Pancreas (tissue), 10 donors: ENCODE results near the gene RAB29. TPM values are rescaled to one million over a fixed set of nuclear protein-coding genes. Genes with fewer than 3 reads are reported as not detected.

Experiments used
- ATAC-seq, 4 donors: fragments of 200-7000 bp; cut with Tn5 transposase; one replicate each; pipeline versions ENCODE4 v1.8.0 to v1.9.1; 2020; ENCODE audit warnings: mild to moderate bottlenecking in 4 of 4, moderate library complexity in 4 of 4
- DNase-seq, 6 donors: peaks; one replicate each; pipeline ENCODE4 v3.0.0-alpha.2; 2020
- FAIRE-seq: peaks from 2 replicates; lab custom pipeline; 2012; peaks lifted over from hg19 to GRCh38; lab: Jason Lieb, UNC
- H3K27ac ChIP-seq, 4 donors: fragments of 200-600 bp; sonication (generic); 1 replicate in 3 of 4; 2 replicates in 1 of 4; pipeline versions ENCODE4 v1.5.0 to v1.8.0; 2020
- H3K27me3 ChIP-seq, 4 donors: fragments of 200-600 bp; one replicate each; pipeline ENCODE4 v1.8.0; 2021
- H3K36me3 ChIP-seq, 3 donors: fragments of 200-600 bp; sonication (generic) in 1 of 3; one replicate each; pipeline versions ENCODE4 v1.5.0 to v1.8.0; 2020 to 2021
- H3K4me1 ChIP-seq, 3 donors: fragments of 200-600 bp; one replicate each; pipeline ENCODE4 v1.8.0; 2021
- H3K4me3 ChIP-seq, 4 donors: fragments of 200-600 bp; sonication (generic) in 2 of 4; one replicate each; pipeline versions ENCODE4 v1.5.0 to v1.8.0; 2020 to 2021
- H3K9me3 ChIP-seq, 4 donors: fragments of 200-600 bp; one replicate each; pipeline ENCODE4 v1.8.0; 2021
- CTCF ChIP-seq, 4 donors: fragments of 200-600 bp; sonication (generic) in 3 of 4; IDR thresholded peaks; one replicate each; pipeline versions ENCODE4 v1.5.0 to v1.8.0; 2021; ENCODE audit warnings: antibody characterized with exemption in 4 of 4
- WGBS, 2 donors: extraction: QIAGEN DNeasy Blood & Tissue Kit; methylation state at CpG; one replicate each; pipeline ENCODE4 v1.1.7; 2013; 5-methylcytosine and 5-hydroxymethylcytosine counted together
- intact Hi-C, 3 donors: fragments of 100-400 bp; cut with DNase I; formaldehyde crosslinking; loops; one replicate each; pipeline versions ENCODE4 v1.11.1 to v1.14.2; 2022
- polyA plus RNA-seq, 2 donors: library from polyadenylated mRNA; stranded (reverse); fragments of 200-250 nt; gene quantifications; one replicate each; pipeline ENCODE4 v1.2.3, GENCODE V29; 2013
- total RNA-seq, 6 donors: library from RNA; stranded (reverse); fragmentation: NEBNext Ultra II Directional in 4 of 6; extraction: Animal tissue kit (Norgen Biotek cat#: 25700) in 4 of 6; gene quantifications; one replicate each; pipeline versions ENCODE4 v1.2.1 to v1.2.4, GENCODE V29; 2021 to 2023
- donor health status: healthy with polysubstance abuse.
- donor health status: DM: no; HTN: no; CAD: no; lungs with moderate emphysema.
- donor health status: DM: no; HTN: no; CAD: no.
- donor health status: control.
- donor health status: control.
- donor health status: Bipolar disorder and iron deficiency.
- donor health status: DM: yes; HTN: yes; CAD: no.
- donor health status: DM: no; HTN: no; CAD: no.
- donor health status: DM: no; HTN: no; CAD: no.
- donor health status: DM: yes; HTN: yes; CAD: no.

The RAB29 gene
- total and polyA plus RNA-seq, 8 donors, result 5.4 to 12.2 (median 7.0) TPM

- Histone ChIP-seq H3K27me3 (no peaks in the 10 kb centered on the region), H3K4me1 (no peaks in the 10 kb centered on the region), H3K27ac (no peak overlapping the region), H3K9me3 (no peaks in the 10 kb centered on the region), H3K4me3 (no peak overlapping the region), H3K36me3 (no peaks in the 10 kb centered on the region)
- intact Hi-C loops, result no loop called here
- ATAC-seq, result peak in 2 of 4 donors; percentile 49 to 54
- no peak for FAIRE-seq
- 66 to 70% methylated on average over 3 of the region's 3 CpGs for WGBS, 2 donors
- no peak for DNase-seq
- no peak for TF ChIP-seq CTCF (IDR thresholded peaks at IDR 0.05)
Measured at GRCh38 chr1:205767248-205767647, 8.0 kb downstream of the RAB29 start.

- no peak for TF ChIP-seq CTCF (IDR thresholded peaks at IDR 0.05)
- Histone ChIP-seq H3K36me3 (no peaks in the 10 kb centered on the region), H3K27me3 (no peaks in the 10 kb centered on the region), H3K27ac (no peak overlapping the region), H3K4me3 (no peak overlapping the region), H3K9me3 (no peaks in the 10 kb centered on the region), H3K4me1 (no peaks in the 10 kb centered on the region)
- DNase-seq (no peak), ATAC-seq (no peak), FAIRE-seq (no peak)
- intact Hi-C loops, result no loop called here
- 91 to 95% methylated on average over 3 of the region's 3 CpGs for WGBS, 2 donors
Measured at GRCh38 chr1:205766570-205766969, 8.7 kb downstream of the RAB29 start.

GRCh38 chr1:205766038-205766437 is 9.2 kb downstream of the RAB29 start:
- no peak for TF ChIP-seq CTCF (IDR thresholded peaks at IDR 0.05)
- intact Hi-C loops, result no loop called here
- Histone ChIP-seq H3K27me3 (no peaks in the 10 kb centered on the region), H3K4me1 (no peaks in the 10 kb centered on the region), H3K4me3 (no peak overlapping the region), H3K9me3 (no peaks in the 10 kb centered on the region), H3K36me3 (no peaks in the 10 kb centered on the region), H3K27ac (no peak overlapping the region)
- 68 to 71% methylated on average over 5 of the region's 5 CpGs for WGBS, 2 donors
- ATAC-seq (no peak), FAIRE-seq (no peak), DNase-seq (no peak)

- Histone ChIP-seq H3K9me3 (no peaks in the 10 kb centered on the region), H3K36me3 (no peaks in the 10 kb centered on the region), H3K4me3 (no peak overlapping the region), H3K27me3 (no peaks in the 10 kb centered on the region), H3K27ac (no peak overlapping the region), H3K4me1 (no peaks in the 10 kb centered on the region)
- no peak for ATAC-seq
- no peak for TF ChIP-seq CTCF (IDR thresholded peaks at IDR 0.05)
- 89 to 90% methylated on average over 2 of the region's 2 CpGs for WGBS, 2 donors
- DNase-seq, result no peak
- intact Hi-C loops, result no loop called here
- no peak for FAIRE-seq
Measured at GRCh38 chr1:205764578-205764977, 10.7 kb downstream of the RAB29 start.

- no peak for ATAC-seq
- no peak for FAIRE-seq
- intact Hi-C loops, result no loop called here
- H3K27ac ChIP-seq, result no peak overlapping the region
- no peaks in the 10 kb centered on the region for H3K27me3 ChIP-seq
- H3K9me3 ChIP-seq, result no peaks in the 10 kb centered on the region
- H3K36me3 ChIP-seq, result no peaks in the 10 kb centered on the region
- no peak overlapping the region for H3K4me3 ChIP-seq
- no peak for TF ChIP-seq CTCF (IDR thresholded peaks at IDR 0.05)
- DNase-seq, result no peak
- no peaks in the 10 kb centered on the region for H3K4me1 ChIP-seq
Measured at GRCh38 chr1:205763980-205764379, 11.3 kb downstream of the RAB29 start.
